A673 (cell line): ENCODE measurements around the gene ACOT7.

Experiments
- EZH2 ChIP-seq: fragments of 200-600 bp; sonication (generic); IDR thresholded peaks from 2 replicates; pipeline ENCODE4 v1.6.1; 2017; ENCODE audit warnings: borderline replicate concordance, low read depth, mild to moderate bottlenecking, mixed read lengths, antibody characterized with exemption, low read length; ENCODE audit not compliant: poor library complexity, severe bottlenecking
- TF ChIP-seq, protein P1 (sequence below): fragments of 300-800, 200-600 bp; sonication (generic); conservative IDR thresholded peaks from 2 replicates; pipeline ENCODE4 v1.5.1; 2017; ENCODE audit warnings: low read depth, mild to moderate bottlenecking, antibody characterized with exemption, low read length, moderate library complexity, mixed read lengths

DNA sequence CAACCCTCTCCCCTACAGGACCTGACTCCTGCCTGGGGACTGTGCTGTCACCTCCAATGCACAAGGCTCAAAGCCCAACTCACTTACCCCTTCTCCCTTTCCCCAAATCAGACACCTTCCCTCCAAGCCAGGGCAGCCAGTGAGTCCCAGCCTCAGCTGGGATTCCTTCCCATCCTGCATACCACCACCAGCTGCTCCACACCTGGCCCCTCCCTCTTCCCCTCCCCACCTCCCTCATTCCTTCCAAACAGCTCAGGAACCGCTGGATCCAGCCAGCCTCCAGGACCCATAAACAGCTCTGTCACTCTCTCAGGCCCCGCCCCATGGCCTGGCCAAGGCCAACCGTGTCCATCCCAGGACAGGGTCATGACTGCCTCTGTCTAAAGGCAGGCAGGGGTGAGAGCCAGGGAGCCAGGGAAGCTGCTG, 41.4 kb downstream of the ACOT7 start:
- TF ChIP-seq, protein P1, sequence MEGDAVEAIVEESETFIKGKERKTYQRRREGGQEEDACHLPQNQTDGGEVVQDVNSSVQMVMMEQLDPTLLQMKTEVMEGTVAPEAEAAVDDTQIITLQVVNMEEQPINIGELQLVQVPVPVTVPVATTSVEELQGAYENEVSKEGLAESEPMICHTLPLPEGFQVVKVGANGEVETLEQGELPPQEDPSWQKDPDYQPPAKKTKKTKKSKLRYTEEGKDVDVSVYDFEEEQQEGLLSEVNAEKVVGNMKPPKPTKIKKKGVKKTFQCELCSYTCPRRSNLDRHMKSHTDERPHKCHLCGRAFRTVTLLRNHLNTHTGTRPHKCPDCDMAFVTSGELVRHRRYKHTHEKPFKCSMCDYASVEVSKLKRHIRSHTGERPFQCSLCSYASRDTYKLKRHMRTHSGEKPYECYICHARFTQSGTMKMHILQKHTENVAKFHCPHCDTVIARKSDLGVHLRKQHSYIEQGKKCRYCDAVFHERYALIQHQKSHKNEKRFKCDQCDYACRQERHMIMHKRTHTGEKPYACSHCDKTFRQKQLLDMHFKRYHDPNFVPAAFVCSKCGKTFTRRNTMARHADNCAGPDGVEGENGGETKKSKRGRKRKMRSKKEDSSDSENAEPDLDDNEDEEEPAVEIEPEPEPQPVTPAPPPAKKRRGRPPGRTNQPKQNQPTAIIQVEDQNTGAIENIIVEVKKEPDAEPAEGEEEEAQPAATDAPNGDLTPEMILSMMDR, result no peak
- TF ChIP-seq EZH2, result no peak
